T1000 (cell line): ENCODE measurements around the gene VAV2.

ENCODE experiments used
- DNase-seq: peaks from one replicate; lab custom pipeline; 2025; ENCODE audit warnings: mixed read lengths; lab: John Stamatoyannopoulos, UW

The VAV2 gene

DNA sequence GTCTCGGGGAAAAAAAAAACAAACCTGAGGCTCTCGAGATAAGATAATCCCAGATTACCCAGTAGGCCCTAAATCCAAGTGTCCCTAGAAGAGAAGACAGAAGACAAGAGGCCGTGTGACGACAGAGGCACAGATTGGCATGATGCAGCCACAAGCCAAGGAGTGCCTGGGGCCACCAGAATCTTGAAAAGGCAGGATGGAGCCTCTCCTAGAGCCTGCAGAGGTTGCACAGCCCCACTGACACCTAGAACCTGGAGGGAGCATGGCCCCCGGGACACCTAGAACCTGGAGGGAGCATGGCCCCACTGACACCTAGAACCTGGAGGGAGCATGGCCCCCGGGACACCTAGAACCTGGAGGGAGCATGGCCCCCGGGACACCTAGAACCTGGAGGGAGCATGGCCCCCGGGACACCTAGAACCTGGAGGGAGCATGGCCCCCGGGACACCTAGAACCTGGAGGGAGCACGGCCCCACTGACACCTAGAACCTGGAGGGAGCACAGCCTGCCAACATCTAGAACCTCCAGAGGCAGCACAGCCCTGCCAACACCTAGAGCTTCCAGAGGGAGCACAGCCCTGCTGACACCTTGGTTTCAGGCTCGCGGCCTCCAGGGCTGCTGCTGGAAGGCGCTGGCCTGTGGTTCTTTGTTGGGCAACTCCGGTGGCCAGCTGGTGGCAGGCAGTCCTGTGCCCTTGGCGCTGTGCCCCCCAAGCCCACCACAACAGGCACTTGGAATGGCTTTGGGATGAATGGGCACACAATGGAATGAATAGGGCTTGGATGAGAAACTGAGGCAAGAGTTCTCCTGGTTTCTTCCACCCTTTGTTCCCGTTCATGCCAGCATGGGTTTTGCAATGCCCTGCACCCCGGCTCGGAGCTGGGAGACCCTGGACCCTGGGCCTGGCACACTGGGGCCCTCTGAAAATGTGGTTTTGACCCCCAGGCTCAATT is 39.2 kb downstream of the VAV2 start:
- no peak for DNase-seq

- DNase-seq = no peak
These were observed 40.9 kb downstream of the VAV2 start for GRCh38 chr9:133951265-133951664.

DNA sequence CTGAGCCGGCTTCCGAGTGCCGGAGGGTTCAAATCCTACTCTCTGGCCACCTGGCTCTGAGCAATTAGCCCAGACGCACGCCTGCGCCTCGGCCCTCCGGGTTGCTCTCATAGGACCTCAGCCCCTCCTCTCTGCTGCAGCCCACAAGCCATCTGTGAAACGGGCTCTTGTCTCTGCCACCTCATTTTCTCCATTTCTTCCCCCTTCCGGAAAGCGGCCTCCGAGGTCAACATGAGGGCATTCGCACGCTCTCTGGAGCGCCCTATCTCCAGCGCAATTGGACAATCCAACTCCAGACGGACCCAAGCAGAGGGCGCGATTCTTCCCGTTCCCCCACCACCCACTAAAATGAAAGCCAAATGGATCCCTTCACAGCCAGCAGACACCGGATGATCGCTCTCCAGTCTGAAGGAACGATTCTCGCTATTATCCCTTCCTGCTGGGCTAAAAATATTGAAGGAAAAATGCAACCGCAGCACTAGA is 41.5 kb downstream of the VAV2 start:
- no peak for DNase-seq

DNA sequence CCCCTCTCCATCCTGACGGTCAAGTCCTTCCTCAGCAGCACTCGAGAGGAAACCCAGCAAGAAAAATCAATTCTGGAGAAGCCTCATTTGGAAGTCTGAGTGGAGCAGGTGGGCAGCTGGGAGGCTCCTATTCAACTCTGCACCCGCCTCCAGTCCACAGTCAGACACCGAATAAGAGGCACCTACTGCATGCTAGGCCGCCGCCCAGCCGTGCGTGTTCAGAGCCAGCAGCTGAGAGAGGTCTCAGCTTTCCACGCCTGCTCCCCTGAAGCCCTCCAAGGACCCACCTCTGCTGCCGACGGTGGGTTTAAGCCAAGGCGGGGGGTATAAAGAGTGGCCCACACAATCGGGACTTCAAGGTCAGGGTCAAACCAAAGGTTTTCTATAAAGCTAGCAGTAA is 41.9 kb downstream of the VAV2 start:
- no peak for DNase-seq

- DNase-seq = no peak
These were observed 42.5 kb downstream of the VAV2 start for GRCh38 chr9:133949486-133950061.

DNA sequence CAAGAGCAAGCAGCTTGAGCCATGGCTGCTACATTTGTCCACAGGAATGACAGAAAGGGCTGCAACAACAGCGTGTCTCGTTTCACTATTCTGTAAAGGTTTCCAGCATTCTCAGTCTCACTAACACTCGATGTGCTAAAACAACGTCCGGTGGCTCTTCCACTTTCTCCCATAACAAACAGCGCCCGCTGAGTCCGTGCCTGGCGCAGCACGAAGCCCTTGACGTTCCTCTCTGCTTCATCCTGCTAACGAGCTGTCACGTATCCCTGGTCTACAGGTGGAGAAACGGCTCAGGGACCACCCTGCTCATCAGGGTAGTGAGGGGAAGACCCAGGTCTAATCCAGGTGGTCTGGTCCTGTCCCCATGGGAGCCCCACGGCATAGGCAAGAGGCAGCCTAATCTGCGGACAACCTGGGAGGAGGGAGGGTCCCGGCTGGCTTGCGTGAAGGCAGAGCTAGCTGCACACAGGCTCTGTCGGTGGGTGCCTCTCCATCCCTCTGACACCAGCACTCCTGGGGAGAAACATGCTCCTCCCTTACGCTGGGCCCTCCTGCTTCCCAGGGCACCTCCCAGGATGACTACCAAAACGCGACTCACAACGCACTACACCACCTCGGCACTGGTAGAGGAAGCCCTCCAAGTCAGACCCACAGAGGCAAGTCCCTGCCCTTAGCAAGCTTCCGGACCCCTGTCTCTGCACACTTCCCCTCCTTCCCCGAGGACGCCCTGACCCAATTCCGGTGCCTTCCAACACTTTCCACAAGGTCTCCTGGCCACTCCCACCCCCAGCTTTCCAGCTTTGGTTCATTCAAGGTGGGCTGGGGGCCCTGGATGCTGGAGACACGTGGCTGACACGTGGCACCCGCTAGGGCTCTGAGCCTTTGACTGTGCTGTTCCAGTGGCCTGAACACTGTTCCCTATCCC is 43.3 kb downstream of the VAV2 start:
- no peak for DNase-seq

DNA sequence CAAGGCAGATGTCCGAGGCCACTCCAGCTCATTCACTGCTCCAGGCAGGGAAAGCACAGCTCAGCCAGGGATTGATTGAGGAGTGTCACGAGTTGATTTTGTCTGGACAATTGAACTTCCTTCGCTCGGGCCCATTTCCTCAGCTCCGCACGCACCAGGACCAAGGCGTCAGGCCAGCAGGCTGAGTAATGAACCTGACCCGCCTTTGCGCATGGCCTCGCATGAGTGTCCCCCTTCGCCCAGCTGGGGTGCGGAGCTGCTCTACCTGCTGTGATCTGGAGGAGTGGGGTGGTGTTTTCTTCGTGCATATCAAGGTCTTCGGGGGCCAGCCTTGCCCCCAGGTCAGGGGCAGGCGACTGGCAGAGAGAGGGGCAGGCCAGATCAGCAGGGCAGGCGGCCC is 44.0 kb downstream of the VAV2 start:
- no peak for DNase-seq

DNA sequence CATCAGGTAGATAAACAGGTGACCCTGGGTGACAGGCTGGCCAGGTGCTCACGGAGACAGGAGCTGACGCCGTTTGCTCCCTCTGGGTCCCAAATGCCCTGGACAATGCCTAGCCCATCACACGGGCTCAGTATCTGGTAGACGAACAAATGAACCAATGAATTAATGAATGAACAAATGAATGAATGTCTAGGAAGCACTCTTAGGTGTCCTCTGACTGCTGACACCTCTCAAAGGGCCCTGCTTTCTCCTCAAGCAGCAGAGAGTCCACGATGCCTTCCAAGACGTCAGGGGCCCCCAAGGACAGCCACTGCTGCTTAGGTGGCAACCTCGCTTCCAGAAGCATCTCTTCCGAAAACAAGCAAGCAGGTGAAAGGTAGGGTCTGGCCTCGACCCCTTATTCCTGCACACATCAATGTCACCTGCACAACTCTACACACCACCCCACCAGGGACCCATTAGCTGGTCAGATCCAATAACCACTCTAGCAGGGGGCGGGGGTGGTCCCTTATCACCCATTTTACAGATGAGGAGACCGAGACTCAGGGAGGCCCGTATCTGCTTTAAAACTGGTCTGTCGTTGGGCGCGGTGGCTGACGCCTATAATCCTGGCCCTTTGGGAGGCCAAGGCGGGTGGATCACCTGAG is 45.2 kb downstream of the VAV2 start:
- no peak for DNase-seq

GRCh38 chr9:133945977-133946753 is 46.0 kb downstream of the VAV2 start:
- no peak for DNase-seq

GRCh38 chr9:133945314-133945975 is 46.7 kb downstream of the VAV2 start:
- no peak for DNase-seq

- DNase-seq = peak; percentile 67
These were observed 47.4 kb downstream of the VAV2 start for GRCh38 chr9:133944746-133945135.

DNA sequence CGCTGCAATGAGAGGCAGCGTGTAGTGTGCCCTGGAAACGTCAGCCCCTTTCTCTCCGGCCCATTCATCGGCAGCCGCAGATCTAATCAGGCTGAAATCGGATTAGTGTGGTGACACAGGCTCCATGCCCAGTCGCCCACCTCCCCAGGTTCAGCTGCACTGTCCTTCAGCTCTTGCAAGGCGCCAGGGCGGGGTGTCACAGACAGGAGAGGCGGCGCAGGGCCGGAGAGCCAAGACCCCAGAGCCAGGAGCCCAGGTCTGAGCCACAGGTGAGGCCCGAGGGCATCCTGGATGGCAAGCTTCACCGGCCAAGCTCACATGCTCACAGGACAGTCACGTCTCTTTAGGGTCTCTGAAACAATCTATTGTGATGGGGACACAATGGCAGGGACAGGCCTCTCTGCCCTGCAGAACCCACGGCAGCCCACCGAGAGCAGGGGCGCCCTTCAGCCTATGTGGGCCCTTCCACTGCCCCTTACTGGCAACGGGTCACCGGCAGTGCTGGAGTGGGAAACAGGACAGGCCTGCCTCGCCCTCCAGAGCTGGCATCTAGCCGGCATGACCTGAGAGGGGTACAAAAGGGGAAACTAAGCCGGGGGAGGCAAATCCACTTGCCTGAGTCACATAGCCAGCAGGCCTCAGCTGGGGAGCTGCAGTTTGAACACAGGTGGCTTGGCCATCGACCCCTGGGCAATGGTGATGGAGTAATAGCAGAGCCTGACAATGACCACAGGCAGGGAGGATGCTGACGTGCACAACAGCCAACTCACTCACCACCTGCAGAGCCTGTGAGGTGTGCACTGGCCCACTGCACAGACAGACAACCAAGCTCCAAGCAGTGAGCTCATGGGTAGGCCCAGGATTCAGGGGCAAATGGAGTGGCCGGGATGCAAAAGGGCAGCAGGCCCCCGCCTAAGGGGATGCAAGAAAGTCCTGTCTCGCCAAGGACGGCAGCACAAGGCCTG is 48.1 kb downstream of the VAV2 start:
- no peak for DNase-seq

GRCh38 chr9:133943036-133943780 is 48.9 kb downstream of the VAV2 start:
- DNase-seq = no peak

- no peak for DNase-seq
These were observed 49.7 kb downstream of the VAV2 start for GRCh38 chr9:133942206-133942975.

GRCh38 chr9:133939845-133940244 is 52.3 kb downstream of the VAV2 start:
- no peak for DNase-seq

- DNase-seq = no peak
These were observed 52.8 kb downstream of the VAV2 start for GRCh38 chr9:133939171-133939785.

DNA sequence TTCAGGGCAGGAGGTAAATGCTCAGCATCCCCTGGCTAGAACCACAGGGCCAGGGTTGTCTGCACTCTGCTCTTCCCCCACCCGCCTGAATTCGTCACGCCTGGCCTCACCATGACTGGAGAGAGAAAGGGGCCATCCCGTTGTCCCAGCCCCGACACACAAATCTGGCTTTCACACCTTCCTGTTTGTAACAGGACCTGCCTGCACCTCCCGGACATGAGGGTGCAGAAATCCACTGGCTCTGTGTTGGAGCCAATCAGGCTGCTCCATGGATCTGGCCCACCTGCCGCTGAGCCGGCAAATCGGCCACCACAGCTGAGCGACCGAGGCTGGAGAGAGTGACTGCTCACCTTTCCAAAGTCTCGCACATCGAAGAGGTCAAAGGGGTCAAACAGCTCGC is 53.4 kb downstream of the VAV2 start:
- no peak for DNase-seq
